ENCODE data around the gene EIPR1. TPM values are rescaled to one million over a fixed set of nuclear protein-coding genes. Genes with fewer than 3 reads are reported as not detected.

EIPR1 gene
- total RNA-seq, 1 experiment from 2014 or later, result 42.1 TPM

DNA sequence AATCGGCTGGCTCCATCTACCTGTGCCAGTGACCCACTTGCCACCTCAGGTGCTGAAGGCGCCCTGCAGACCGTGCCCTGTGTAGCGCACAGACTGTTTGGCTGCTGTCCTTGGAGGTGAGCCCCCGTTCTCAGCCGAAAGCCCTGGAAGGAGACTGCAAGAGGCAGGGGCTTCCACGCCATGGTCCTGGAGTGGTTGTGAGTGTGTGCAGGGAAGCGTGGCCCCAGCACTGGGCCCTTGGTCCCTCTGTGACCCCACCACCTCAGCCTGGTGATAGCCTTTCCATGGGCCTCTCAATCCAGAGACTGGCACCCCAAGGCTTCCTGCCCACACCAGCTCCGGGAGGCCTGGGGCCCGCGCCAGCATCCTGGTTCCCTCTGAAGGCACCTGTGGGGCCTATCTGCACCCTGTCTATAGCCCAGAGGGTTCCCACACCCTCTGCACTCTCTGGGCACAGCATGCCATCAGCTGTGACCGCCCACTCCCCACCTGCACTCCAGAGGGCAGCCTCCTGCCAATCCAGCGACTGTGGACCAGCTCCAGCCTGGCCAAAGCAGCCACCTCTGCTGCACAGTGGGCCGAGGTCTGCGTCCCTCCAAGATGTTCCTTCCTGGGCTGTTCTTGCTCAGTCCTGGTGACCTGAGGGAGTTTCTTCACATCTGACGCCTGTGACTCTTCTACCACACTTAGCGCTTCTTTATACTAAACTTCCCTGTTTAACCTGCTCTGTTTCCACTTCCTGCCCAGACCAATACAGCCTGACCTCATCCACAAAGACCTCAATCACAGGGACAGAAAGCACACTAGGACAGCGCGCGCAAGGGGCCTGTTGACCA, 109.5 kb downstream of the EIPR1 start:
- no peak for DNase-seq (ENCODE audit: low read depth)

GRCh38 chr2:3266925-3267867, 110.4 kb downstream of the EIPR1 start:
- no peak for DNase-seq (ENCODE audit: low read depth)

GRCh38 chr2:3265981-3266924, 111.4 kb downstream of the EIPR1 start:
- DNase-seq (ENCODE audit: low read depth), result no peak

DNA sequence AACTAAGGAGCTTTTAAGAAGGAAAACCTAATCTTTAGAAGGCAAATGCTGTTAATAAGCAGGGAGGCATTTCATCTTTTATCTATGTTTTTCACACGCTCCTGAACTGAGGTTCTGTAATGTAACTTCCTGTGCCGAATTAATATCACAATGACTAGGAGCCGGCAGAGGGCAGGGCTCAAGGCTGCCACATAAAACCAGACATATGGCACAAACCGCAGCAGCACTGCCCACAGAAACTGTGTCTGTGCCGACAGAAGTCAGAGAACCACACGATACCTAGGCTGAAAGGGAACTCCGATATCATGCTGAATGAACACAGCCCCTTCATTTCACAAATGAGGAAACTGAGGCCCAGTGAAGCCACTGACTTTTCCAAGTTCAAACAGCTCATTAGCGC, 112.1 kb downstream of the EIPR1 start:
- no peak for DNase-seq (ENCODE audit: low read depth)

GRCh38 chr2:3264010-3264744, 113.4 kb downstream of the EIPR1 start:
- DNase-seq (ENCODE audit: low read depth), result no peak

DNA sequence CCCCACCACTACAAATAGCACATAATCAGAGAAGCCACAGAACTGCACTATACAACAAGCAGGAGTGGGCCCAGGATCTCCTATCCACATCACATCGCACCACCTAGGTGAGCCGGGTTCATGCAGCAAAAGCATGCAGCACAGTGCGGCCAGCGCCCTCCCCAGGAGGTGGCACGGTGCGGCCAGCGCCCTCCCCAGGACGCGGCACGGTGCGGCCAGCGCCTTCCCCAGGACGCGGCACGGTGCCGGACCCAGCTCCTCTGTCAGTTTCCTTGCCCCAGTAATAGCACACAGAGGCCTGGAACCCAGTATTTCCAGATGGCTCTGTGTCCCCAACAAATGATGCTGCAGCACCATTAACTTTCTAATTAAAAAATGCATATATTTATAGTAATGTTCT, 114.1 kb downstream of the EIPR1 start:
- DNase-seq (ENCODE audit: low read depth), result no peak

GRCh38 chr2:3262437-3263388, 114.9 kb downstream of the EIPR1 start:
- no peak for DNase-seq (ENCODE audit: low read depth)

GRCh38 chr2:3261511-3261910, 116.1 kb downstream of the EIPR1 start:
- no peak for DNase-seq (ENCODE audit: low read depth)

DNA sequence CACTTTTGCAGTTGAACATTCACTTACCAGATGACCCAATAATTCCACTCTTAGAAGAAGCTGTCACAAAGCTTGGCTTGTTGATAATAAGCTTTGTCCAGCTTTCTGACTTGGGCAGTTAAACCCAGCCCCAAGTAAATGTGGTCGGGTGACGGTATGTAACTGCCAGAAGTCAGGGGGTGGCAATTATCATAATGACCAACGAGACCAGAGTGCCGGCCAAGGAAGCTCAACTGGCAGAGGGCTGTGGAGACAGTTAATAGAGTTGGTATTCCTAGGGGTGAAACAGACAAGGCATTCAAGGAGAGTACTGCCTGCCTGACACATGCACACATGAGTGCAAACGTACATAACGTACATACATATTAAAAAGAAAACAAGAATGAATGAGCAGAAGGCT, 116.7 kb downstream of the EIPR1 start:
- peak; percentile 7 for DNase-seq (ENCODE audit: low read depth)

- DNase-seq (ENCODE audit: low read depth), result no peak
These were observed 119.8 kb downstream of the EIPR1 start for GRCh38 chr2:3257826-3258225.

DNA sequence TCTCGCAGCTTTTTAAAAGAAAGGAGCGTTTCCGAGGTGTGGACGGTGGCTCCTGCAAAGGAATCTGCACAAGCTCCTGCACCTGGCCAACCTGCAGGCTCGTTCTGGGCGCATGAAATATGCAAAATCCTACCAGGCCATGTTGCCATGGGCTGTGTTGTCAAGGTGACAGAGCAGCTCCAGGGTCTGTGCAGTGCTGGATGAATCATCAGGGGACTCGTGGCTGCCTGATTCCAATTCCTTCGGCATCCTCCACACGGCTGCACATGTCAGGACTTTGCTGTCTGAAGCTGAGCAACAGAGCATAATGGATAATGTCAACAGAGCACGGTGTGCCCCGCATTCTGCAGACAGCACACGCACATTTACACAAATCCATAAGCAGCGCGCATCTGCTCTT, 120.5 kb downstream of the EIPR1 start:
- DNase-seq (ENCODE audit: low read depth), result no peak

GRCh38 chr2:3256605-3257004, 121.0 kb downstream of the EIPR1 start:
- no peak for DNase-seq (ENCODE audit: low read depth)

DNA sequence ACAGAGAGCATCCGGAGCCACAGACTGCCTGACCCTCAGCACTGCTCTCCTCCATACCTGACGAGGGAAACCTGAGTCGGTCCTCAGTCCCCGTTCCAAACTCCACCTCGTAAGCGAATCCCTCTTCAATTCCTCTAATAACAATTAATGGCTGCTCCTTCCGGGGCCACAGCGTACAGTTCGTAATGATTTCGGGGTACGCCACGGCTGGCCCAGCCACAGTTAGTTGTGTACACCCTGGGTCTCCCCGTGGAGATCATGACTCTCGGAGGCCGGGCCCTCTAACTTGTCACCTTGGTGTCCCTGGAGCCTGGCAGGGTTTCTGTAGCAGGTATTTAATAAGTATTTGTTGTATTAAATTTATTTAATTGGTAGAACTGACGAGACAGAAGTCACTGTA, 121.5 kb downstream of the EIPR1 start:
- DNase-seq (ENCODE audit: low read depth), result no peak

- DNase-seq (ENCODE audit: low read depth), result no peak
These were observed 123.1 kb downstream of the EIPR1 start for GRCh38 chr2:3254442-3254941.

GRCh38 chr2:3253913-3254441, 123.6 kb downstream of the EIPR1 start:
- DNase-seq (ENCODE audit: low read depth), result no peak

GRCh38 chr2:3251946-3252345, 125.7 kb downstream of the EIPR1 start:
- no peak for DNase-seq (ENCODE audit: low read depth)

DNA sequence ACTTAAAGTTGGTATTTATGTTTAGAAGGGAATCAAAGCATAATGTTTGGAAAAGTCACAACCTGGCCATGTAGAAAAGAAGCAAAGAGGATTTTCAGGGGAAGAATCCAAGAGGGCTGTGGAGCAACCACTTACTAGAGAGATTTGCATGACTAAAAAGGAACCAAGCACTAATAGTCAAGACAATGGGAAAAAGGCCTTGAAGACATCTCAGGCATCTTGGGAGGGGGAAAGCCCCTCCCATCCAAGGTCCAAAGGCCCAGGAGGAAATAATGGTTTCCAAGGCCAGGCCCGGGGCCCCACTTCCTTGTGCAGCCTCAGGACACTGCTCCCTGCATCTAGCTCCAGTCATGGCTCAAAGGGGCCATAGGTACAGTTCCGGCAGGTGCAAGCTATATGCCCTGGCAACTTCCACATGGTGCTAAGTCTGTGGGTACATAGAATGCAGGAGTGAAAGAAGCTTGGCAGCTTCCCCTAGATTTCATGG, 128.1 kb downstream of the EIPR1 start:
- DNase-seq (ENCODE audit: low read depth), result no peak

- DNase-seq (ENCODE audit: low read depth), result no peak
These were observed 128.7 kb downstream of the EIPR1 start for GRCh38 chr2:3248754-3249475.

All from RPMI7951 (cell line).